GM13976 (cell line): ENCODE measurements around the gene CNGA2.

Experiments
- DNase-seq: peaks from one replicate; pipeline ENCODE4 v3.0.0; 2012; ENCODE audit warnings: low spot score
- in situ Hi-C: fragments of 300-500 bp; cut with MboI; formaldehyde crosslinking; loops from one replicate; pipeline ENCODE4 v1.12.0; 2022; ENCODE audit warnings: low sequenced_read_pairs, mixed read lengths, inconsistent platforms; ENCODE audit not compliant: unreplicated experiment
- TF ChIP-seq, protein P1 (sequence below): IDR thresholded peaks from 2 replicates; pipeline ENCODE4 v1.5.1; 2012; ENCODE audit warnings: borderline replicate concordance, mild to moderate bottlenecking; ENCODE audit not compliant: insufficient read depth; ENCODE audit errors: extremely low read depth, missing control alignments, control extremely low read depth

Gene CNGA2

DNA sequence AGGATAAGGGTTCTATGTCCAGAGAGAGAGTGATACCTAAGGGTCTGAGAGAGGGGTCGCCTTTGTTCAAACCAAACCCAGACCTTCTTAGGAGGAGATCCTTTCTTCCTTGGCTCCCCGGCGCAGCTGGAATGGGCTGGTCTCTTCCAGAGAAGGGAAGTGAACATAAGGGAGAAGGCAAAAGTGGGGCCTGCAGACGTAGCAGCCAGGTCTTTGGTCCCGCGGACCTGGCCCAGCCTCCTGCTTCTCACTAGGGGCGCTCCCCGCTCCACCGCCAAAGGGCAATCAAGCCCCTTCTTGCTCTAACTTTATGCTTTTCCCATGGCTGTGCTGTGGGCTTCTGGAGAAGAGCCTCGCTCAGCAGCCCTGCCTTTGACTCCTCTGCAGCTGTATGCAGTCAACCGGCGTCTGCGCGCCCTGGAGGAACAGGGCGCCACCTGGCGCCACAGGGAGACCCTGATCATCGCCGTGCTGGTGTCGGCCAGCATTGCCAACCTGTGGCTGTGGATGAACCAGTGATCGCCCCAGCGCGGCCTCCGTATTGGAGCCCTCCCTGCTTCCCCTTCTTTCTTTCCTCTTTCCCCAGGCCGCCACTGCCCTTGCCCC lies 12.2 kb upstream of the CNGA2 start:
- in situ Hi-C loops: no loop called here
- TF ChIP-seq, protein P1, sequence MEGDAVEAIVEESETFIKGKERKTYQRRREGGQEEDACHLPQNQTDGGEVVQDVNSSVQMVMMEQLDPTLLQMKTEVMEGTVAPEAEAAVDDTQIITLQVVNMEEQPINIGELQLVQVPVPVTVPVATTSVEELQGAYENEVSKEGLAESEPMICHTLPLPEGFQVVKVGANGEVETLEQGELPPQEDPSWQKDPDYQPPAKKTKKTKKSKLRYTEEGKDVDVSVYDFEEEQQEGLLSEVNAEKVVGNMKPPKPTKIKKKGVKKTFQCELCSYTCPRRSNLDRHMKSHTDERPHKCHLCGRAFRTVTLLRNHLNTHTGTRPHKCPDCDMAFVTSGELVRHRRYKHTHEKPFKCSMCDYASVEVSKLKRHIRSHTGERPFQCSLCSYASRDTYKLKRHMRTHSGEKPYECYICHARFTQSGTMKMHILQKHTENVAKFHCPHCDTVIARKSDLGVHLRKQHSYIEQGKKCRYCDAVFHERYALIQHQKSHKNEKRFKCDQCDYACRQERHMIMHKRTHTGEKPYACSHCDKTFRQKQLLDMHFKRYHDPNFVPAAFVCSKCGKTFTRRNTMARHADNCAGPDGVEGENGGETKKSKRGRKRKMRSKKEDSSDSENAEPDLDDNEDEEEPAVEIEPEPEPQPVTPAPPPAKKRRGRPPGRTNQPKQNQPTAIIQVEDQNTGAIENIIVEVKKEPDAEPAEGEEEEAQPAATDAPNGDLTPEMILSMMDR: no peak
- no peak for DNase-seq

DNA sequence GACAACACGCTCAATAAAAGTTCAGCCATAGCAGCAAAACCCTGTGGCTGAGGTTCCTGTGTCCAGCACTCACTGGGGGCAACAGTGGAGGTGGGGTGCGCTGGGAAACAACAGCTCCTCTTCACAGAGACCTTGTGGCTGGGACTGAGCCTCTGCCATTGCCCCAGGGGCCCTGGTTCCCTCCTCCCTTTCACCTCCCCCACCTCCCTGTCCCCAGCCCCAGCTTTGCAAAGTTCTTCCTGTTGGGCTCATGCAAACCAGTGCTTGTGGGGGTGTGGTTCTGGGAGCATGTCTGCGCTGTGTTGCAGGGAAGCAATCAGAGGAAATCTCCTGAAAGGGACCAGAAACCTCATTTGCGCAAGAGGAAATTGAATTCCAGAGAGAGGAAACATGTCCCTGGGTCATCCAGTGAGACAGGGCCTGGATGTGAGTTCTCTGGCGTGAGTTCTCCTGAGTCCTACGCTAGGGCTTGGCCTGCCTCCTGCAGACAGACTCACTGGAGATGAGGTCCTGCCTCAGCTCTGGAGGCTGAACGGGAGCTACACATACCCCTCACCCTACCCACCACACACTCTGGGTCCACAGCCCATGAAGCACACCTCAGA lies 11.3 kb upstream of the CNGA2 start:
- no peak for DNase-seq
- in situ Hi-C loops: no loop called here
- TF ChIP-seq, protein P1: no peak

DNA sequence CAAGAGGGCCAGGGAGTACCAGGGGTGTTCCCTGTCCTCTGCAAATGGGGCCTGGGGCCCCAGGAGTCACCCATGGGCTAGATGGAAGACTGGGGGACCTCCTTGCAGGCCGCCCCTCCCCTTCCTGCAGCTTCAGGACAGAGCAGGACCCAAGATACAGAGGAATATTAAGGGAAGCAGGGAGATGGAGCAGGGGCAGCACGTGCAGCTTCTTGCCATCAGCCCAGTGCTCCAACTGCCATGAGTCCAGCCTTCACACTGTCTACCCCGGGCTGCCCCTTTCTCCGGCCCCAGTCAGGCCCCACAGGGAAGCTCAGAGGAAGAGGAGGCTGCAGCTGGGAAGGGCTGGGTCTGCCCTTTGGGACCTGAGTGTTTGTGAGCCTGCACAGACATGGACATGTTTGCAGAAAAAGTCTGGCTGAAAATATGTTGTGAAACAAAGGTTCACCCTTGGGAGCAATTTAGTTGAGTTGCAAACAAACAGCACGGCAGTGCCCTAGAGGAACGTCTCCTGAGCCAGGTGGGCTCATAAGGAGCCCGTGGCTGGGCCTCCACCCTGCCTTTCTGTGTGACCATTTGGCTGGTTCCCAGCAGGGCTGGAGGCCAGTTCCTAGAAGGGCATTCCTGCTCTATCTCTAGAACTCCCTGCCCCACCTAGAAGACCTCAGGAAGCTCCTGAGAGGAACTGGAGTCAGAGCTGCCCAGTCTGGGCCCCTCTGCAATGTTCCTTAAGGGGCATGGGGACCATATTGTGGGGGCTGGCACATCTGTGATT lies 9.8 kb upstream of the CNGA2 start:
- DNase-seq: no peak

DNA sequence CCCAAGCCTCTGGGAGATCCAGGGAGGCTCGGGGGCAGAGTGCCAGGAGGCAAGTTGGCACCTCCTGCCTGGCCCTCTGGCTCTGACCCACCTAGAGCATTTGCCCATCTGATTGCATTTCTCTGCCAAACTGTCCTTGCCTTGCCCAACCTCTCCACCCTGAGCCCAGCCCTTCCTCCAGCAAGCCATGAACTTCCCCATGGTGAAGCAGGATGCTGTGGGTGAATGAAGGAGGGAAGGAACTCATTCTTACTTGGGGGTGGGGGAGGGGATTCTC lies 9.3 kb upstream of the CNGA2 start:
- in situ Hi-C loops: no loop called here
- TF ChIP-seq, protein P1: no peak
- DNase-seq: no peak

More for the DNA sequence above, 9.8 kb upstream of the CNGA2 start:
- TF ChIP-seq, protein P1: no peak
- in situ Hi-C loops: no loop called here

DNA sequence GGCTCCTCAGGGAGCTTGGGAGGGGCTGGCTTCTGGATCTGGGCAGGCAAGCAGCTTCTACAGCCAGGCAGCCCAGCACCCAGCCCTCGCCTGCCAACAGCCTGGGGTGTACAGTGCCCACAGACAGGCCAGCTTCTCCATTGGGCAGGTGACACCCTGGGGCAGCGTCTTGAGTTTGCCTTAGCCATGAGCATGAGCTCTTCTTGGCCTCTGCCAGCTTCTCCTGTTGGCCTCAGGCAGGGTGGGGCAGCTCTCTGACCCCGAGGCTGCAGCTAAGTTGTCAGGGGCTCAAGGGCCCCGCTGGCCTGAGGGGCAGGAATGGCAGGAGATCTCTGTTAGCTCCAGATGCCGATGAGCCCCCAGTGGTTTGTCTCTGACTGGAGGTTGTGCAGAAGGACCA lies 7.8 kb upstream of the CNGA2 start:
- no peak for DNase-seq
- in situ Hi-C loops: no loop called here
- TF ChIP-seq, protein P1: no peak

DNA sequence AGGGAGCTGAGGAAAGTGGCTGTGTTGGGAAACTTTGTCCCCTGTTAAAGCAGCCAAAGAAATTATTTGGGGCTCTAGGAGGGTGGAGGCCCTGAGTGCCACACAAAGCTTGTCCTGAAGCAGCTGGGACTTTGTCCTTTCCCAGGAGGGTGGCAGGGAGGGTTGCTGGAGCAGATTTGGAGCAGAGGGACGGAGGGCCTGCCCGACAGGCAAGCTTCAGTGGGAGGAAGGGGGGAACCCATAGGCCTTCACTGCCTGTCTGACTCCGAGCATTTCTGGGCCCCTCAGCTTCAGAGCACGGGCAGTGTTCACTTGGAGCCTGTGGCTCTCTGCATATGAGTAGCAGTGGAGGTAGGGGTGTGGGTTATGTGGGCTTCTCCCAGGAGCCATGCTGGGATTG lies 7.2 kb upstream of the CNGA2 start:
- DNase-seq: no peak
- in situ Hi-C loops: no loop called here
- TF ChIP-seq, protein P1: no peak
